Peyer's patch (tissue), 4 donors: ENCODE data around the gene CCNL2. TPM values are rescaled to one million over a fixed set of nuclear protein-coding genes. Genes with fewer than 3 reads are reported as not detected.
"Not testable (repeated sequence)": the region's sequence is repeated elsewhere in the genome, so short reads cannot be mapped to it uniquely, and the experiment has no call there.

ENCODE experiments used
- DNase-seq, 3 donors: peaks; one replicate each; pipeline ENCODE4 v3.0.0-alpha.2; 2017 to 2019
- H3K27ac ChIP-seq, 4 donors: fragments of 200-600 bp; sonication (generic); one replicate each; pipeline ENCODE4 v1.5.1; 2016 to 2019
- H3K27me3 ChIP-seq, 2 donors: fragments of 200-600 bp; sonication (generic); one replicate each; pipeline ENCODE4 v1.5.1; 2019
- H3K36me3 ChIP-seq, 3 donors: fragments of 200-600 bp; sonication (generic); one replicate each; pipeline ENCODE4 v1.5.1; 2016 to 2019
- H3K4me1 ChIP-seq, 4 donors: fragments of 200-600 bp; sonication (generic); one replicate each; pipeline ENCODE4 v1.5.1; 2016 to 2019
- H3K4me3 ChIP-seq, 4 donors: fragments of 200-600 bp; sonication (generic); 1 replicate in 3 of 4; 2 replicates in 1 of 4; pipeline ENCODE4 v1.5.1; 2016 to 2019; ENCODE audit warnings: mild to moderate bottlenecking in 1 of 4
- H3K9me3 ChIP-seq, 4 donors: fragments of 200-600 bp; sonication (generic); one replicate each; pipeline ENCODE4 v1.5.1; 2016 to 2019; ENCODE audit warnings: mild to moderate bottlenecking in 1 of 4
- POLR2A ChIP-seq, 2 donors: fragments of 450-650 bp; IDR thresholded peaks; one replicate each; pipeline ENCODE4 v1.5.1; 2017; ENCODE audit warnings: antibody characterized with exemption in 2 of 2, mild to moderate bottlenecking in 2 of 2, moderate library complexity in 2 of 2
- total RNA-seq, 4 donors: library from RNA; depleted of rRNA; stranded (reverse); fragments of >200 nt; gene quantifications; one replicate each; pipeline ENCODE4 v1.1.0, GENCODE V29; 2016
- TF ChIP-seq, protein P1 (sequence below), 6 experiments: fragments of 450-650 bp in 4 of 6; fragments of 200-600 bp in 2 of 6; sonication (generic) in 1 of 6; IDR thresholded peaks; one replicate each; pipeline ENCODE4 v1.5.1; 2017 to 2019; ENCODE audit warnings: antibody characterized with exemption in 6 of 6, mild to moderate bottlenecking in 3 of 6, moderate library complexity in 1 of 6

The CCNL2 gene
- total RNA-seq, 4 donors from 2014 or later: 216 to 1,008 (median 423) TPM

DNA sequence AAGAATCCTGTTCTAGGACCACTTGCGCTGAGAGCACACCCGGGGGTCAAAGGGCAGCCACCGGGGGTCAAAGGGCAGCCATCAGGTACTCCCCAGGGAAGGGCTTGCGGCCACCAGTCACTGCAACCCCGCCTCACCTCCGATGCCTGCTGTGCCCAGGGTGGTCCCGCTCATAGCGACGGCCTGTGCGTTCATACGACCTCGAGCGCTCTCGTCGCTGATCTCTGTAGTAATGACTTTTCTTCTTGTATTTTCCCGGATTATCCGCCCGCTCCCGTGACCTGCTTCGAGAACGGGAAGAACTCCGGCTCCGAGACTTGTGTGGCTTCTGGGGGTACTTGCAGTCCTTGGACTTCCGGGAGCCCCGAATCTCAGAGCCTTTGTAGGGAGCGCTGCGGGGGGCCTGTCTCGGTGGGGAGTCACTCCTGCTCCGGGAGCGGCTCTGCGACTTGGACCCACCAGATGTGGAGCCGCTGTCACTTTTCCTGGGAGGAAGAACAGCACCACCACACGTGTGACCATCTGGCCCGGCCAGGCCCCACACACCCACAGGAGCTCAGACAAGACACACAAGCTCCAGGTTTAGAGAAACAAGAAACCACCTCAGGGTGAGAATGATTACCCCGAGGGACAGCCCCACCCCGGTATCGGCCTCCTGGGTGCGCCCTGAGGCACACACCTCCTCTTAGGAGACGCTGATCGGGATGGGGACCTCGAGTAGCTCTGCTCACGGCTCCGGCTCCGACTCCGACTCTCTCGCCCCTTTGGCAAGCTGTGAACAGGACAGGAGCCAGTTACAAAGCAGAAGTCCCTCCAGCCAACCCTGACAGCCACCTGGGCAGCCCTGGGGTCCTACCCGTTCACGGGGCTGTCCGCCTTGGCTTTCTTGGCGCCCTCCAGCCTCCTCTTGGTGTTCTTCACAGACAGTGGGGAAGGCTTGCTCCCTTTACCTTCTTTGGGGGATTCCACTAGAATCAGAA lies 11.7 kb downstream of the CCNL2 start:
- TF ChIP-seq, protein P1, sequence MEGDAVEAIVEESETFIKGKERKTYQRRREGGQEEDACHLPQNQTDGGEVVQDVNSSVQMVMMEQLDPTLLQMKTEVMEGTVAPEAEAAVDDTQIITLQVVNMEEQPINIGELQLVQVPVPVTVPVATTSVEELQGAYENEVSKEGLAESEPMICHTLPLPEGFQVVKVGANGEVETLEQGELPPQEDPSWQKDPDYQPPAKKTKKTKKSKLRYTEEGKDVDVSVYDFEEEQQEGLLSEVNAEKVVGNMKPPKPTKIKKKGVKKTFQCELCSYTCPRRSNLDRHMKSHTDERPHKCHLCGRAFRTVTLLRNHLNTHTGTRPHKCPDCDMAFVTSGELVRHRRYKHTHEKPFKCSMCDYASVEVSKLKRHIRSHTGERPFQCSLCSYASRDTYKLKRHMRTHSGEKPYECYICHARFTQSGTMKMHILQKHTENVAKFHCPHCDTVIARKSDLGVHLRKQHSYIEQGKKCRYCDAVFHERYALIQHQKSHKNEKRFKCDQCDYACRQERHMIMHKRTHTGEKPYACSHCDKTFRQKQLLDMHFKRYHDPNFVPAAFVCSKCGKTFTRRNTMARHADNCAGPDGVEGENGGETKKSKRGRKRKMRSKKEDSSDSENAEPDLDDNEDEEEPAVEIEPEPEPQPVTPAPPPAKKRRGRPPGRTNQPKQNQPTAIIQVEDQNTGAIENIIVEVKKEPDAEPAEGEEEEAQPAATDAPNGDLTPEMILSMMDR (IDR thresholded peaks at IDR 0.05): no peak
- no peak for TF ChIP-seq POLR2A (IDR thresholded peaks at IDR 0.05)
- no peaks in the 10 kb centered on the region for H3K9me3 ChIP-seq
- H3K36me3 ChIP-seq: peaks cover 0 to 71% (median 3%) of the 10 kb centered on the region in 3 donors
- no peaks in the 10 kb centered on the region for H3K27me3 ChIP-seq
- no peak for DNase-seq
- H3K4me1 ChIP-seq: no peaks in the 10 kb centered on the region
- no peak overlapping the region for H3K4me3 ChIP-seq
- H3K27ac ChIP-seq: no peak overlapping the region

DNA sequence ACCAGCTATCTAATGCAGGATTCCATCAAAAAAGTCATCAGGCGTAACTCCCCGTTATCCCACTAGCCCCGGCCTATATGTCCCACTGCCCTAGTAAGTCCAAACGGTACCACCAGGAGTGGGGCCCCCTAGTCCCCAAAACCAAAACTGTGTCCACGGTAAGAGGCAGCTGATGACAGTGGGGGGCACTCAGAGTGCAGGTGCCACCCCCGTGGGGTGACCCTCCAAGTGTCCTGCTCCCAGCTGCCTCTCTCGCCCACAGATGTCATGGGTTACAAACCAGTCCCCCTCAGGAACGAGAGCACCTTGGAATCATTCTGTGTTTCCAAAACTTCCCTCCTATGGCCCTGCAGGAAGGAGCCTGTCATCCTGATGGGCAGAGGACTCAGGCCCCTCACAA lies 13.2 kb downstream of the CCNL2 start:
- no peak for TF ChIP-seq POLR2A (IDR thresholded peaks at IDR 0.05)
- TF ChIP-seq, protein P1 (IDR thresholded peaks at IDR 0.05): no peak
- Histone ChIP-seq H3K4me1 (no peaks in the 10 kb centered on the region), H3K4me3 (no peak overlapping the region), H3K9me3 (no peaks in the 10 kb centered on the region), H3K27me3 (no peaks in the 10 kb centered on the region), H3K36me3 (peaks cover 0 to 61% (median 3%) of the 10 kb centered on the region in 3 donors), H3K27ac (no peak overlapping the region)
- DNase-seq: no peak

DNA sequence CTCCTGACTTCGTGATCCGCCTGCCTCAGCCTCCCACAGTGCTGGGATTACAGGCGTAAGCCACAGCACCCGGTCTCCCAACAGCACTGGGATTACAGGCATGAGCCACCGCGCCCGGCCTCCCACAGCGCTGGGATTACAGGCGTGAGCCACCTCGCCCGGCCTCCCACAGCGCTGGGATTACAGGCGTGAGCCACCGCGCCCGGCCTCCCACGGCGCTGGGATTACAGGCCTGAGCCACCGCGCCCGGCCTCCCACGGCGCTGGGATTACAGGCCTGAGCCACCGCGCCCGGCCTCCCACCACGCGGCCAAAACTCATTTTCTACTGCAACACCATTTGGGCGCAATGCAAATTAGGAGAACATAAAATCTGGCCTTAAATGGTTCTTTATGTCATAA lies 13.8 kb downstream of the CCNL2 start:
- H3K36me3 ChIP-seq: peaks cover 0 to 59% (median 3%) of the 10 kb centered on the region in 3 donors
- not testable (repeated sequence) for H3K9me3 ChIP-seq, H3K4me1 ChIP-seq, H3K4me3 ChIP-seq, H3K27ac ChIP-seq, H3K27me3 ChIP-seq, DNase-seq

DNA sequence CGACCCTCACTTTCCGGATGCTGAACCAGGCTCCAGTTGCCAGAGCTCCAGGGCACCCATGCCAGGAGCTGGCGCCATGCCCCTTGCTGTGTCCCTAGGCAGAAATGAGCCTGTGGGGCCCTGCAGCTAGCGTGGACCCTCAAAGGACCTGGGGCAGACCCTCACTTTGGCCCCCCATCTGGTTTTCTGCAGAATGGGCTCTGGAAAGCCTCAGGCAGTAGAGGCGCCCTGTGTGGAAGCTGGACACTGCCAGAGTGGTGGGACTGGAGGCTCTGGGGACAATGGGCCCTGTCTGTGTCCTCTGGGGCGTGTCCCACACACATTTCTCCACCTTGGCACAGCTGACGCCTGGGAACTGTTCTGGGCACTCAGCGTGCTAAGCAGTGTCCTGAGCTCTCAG lies 17.8 kb downstream of the CCNL2 start:
- Histone ChIP-seq H3K36me3 (peaks cover 0 to 20% (median 0%) of the 10 kb centered on the region in 3 donors), H3K4me1 (no peaks in the 10 kb centered on the region), H3K9me3 (no peaks in the 10 kb centered on the region), H3K27me3 (no peaks in the 10 kb centered on the region), H3K27ac (no peak overlapping the region), H3K4me3 (no peak overlapping the region)
- TF ChIP-seq, protein P1 (IDR thresholded peaks at IDR 0.05): no peak
- TF ChIP-seq POLR2A (IDR thresholded peaks at IDR 0.05): no peak
- no peak for DNase-seq

DNA sequence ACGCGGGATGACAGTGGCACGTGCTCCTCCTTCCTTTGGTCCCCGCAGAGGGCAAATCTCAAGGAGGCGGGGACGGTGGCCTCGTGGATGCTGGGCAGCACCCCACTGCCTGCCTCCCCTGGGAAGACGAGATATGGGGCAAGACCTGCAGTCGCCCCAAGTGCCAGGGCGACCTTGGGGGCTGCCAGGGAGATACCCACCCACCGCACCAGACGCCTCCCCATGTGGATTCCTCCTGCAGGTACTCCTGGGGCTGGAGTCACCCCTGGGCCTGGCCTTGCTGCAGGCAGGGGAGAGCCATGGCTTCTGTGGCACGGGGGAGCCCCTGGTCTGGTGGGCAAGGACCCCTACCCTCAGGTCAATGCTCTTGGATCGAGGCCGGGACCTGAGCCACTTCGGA lies 18.3 kb downstream of the CCNL2 start:
- Histone ChIP-seq H3K27me3 (no peaks in the 10 kb centered on the region), H3K4me3 (no peak overlapping the region), H3K27ac (no peak overlapping the region), H3K4me1 (peaks cover 0 to 3% (median 1%) of the 10 kb centered on the region in 4 donors), H3K9me3 (no peaks in the 10 kb centered on the region), H3K36me3 (peaks cover 0 to 15% (median 0%) of the 10 kb centered on the region in 3 donors)
- DNase-seq: no peak
- TF ChIP-seq, protein P1 (IDR thresholded peaks at IDR 0.05): no peak
- no peak for TF ChIP-seq POLR2A (IDR thresholded peaks at IDR 0.05)

DNA sequence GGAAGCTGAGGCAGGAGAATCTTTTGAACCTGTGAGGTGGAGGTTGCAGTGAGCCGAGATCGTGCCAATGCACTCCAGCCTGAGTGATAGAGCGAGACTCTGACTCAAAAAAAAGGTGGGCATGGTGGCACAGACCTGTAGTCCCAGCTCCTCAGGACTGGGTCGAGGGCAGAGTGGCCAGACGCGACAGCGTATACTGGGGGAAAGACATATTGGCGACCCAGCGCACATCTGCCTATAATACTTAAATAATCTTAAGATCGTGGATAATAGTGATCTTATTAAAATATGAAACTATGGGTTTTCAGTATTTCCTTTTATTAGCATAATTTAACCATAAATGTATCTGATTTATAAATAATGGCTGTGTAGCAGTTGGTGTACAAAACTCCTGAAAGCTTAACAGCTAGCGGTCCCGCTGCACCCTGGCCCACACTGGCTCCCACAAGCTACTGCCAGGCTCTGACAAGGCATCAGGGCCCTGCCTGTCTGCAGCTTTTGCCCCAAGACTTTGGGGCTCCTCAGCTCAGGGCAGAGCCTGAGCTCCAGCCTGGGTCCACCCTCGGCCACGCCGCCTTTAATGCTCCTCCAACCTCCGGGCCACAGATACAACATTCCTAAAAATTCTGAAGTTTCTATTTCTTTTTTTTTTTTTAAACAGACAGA lies 21.5 kb downstream of the CCNL2 start:
- H3K9me3 ChIP-seq: no peaks in the 10 kb centered on the region
- peaks cover 0 to 21% (median 10%) of the 10 kb centered on the region in 4 donors for H3K4me1 ChIP-seq
- no peaks in the 10 kb centered on the region for H3K27me3 ChIP-seq
- H3K27ac ChIP-seq: no peak overlapping the region
- no peak overlapping the region for H3K4me3 ChIP-seq
- peaks cover 0 to 18% (median 0%) of the 10 kb centered on the region in 3 donors for H3K36me3 ChIP-seq
- TF ChIP-seq, protein P1 (IDR thresholded peaks at IDR 0.05): no peak
- no peak for TF ChIP-seq POLR2A (IDR thresholded peaks at IDR 0.05)
- no peak for DNase-seq
